Stomach (tissue), 9 donors: ENCODE measurements around the gene MLST8. TPM values are rescaled to one million over a fixed set of nuclear protein-coding genes. Genes with fewer than 3 reads are reported as not detected.

Experiments
- DNase-seq, 2 donors: peaks; one replicate each; pipeline versions ENCODE4 v3.0.0 to v3.0.0-alpha.2; 2013 to 2019
- H3K27ac ChIP-seq, 5 donors: fragments of 200-600 bp in 4 of 5; sonication (generic) in 4 of 5; one replicate each; pipeline ENCODE4 v1.5.1; 2013 to 2019; ENCODE audit warnings: mild to moderate bottlenecking in 1 of 5, moderate library complexity in 1 of 5
- H3K27me3 ChIP-seq, 3 donors: fragments of 200-600 bp; sonication (generic); one replicate each; pipeline ENCODE4 v1.5.1; 2017 to 2019; ENCODE audit warnings: mixed run types in 1 of 3
- H3K36me3 ChIP-seq, 4 donors: fragments of 200-600 bp; sonication (generic); 1 replicate in 3 of 4; 2 replicates in 1 of 4; pipeline ENCODE4 v1.5.1; 2016 to 2019
- H3K4me1 ChIP-seq, 4 donors: fragments of 200-600 bp; sonication (generic); one replicate each; pipeline ENCODE4 v1.5.1; 2016 to 2019
- H3K4me3 ChIP-seq, 4 donors: fragments of 200-600 bp; sonication (generic) in 3 of 4; one replicate each; pipeline ENCODE4 v1.5.1; 2016 to 2019; ENCODE audit warnings: mild to moderate bottlenecking in 1 of 4
- H3K9me3 ChIP-seq, 4 donors: fragments of 200-600 bp; sonication (generic); one replicate each; pipeline ENCODE4 v1.5.1; 2016 to 2019
- CTCF ChIP-seq, 7 experiments: fragments of 450-650 bp in 4 of 7; fragments of 200-600 bp in 3 of 7; sonication (generic) in 3 of 7; IDR thresholded peaks; one replicate each; pipeline ENCODE4 v1.5.1; 2016 to 2019; ENCODE audit warnings: antibody characterized with exemption in 7 of 7, control low read depth in 2 of 7, mild to moderate bottlenecking in 1 of 7
- EP300 ChIP-seq: sonication (generic); formaldehyde crosslinking; IDR thresholded peaks from one replicate; pipeline ENCODE4 v1.6.1; 2017; ENCODE audit warnings: antibody characterized with exemption
- POLR2A ChIP-seq, 4 donors: fragments of 450-650 bp; IDR thresholded peaks; one replicate each; pipeline ENCODE4 v1.6.1; 2016; ENCODE audit warnings: antibody characterized with exemption in 4 of 4, control low read depth in 2 of 4, mild to moderate bottlenecking in 1 of 4, moderate library complexity in 1 of 4
- POLR2AphosphoS5 ChIP-seq, 3 donors: sonication (generic); formaldehyde crosslinking; IDR thresholded peaks; one replicate each; pipeline ENCODE4 v1.6.1; 2016; ENCODE audit warnings: antibody characterized with exemption in 3 of 3
- whole genome bisulfite sequencing, 5 donors: extraction: QIAGEN DNeasy Blood & Tissue Kit in 3 of 5; methylation state at CpG; one replicate each; pipeline versions ENCODE4 v1.1.5 to v1.1.7; 2013 to 2018; 5-methylcytosine and 5-hydroxymethylcytosine counted together
- intact Hi-C: fragments of 100-400 bp; cut with DNase I; formaldehyde crosslinking; loops from one replicate; pipeline ENCODE4 v1.15.1; 2023; ENCODE audit warnings: low total_unique reads
- polyA plus RNA-seq, 3 donors: library from polyadenylated mRNA; stranded (reverse); fragments of 200-250 nt; gene quantifications; one replicate each; pipeline ENCODE4 v1.2.3, GENCODE V29; 2013
- total RNA-seq, 5 donors: library from RNA; depleted of rRNA; stranded (reverse); fragments of >200 nt; gene quantifications; one replicate each; pipeline versions ENCODE4 v1.1.0 to v1.2.3, GENCODE V29; 2014 to 2016
- donor health status: healthy with polysubstance abuse.
- donor health status: Bipolar disorder and iron deficiency.
- donor health status: healthy.

The MLST8 gene
- total and polyA plus RNA-seq, 8 donors, result 7.5 to 235 (median 55.8) TPM

GRCh38 chr16:2177561-2177960, 27.7 kb upstream of the MLST8 start:
- Histone ChIP-seq H3K27me3 (peaks cover 0 to 13% (median 0%) of the 10 kb centered on the region in 3 donors), H3K27ac (no peak overlapping the region), H3K9me3 (no peaks in the 10 kb centered on the region), H3K4me1 (peaks cover 0 to 13% (median 5%) of the 10 kb centered on the region in 4 donors), H3K4me3 (no peak overlapping the region), H3K36me3 (peaks cover 53 to 58% (median 57%) of the 10 kb centered on the region in 4 donors)
- DNase-seq, result no peak
- intact Hi-C loops, result no loop called here
- TF ChIP-seq POLR2AphosphoS5 (IDR thresholded peaks at IDR 0.05) (no peak), EP300 (no peak), POLR2A (IDR thresholded peaks at IDR 0.05) (no peak), CTCF (IDR thresholded peaks at IDR 0.05) (no peak)
- 91 to 96% (median 95%) methylated on average over 19 to 20 of the region's 20 CpGs for WGBS, 5 donors

- WGBS, 5 donors, result 35 to 59% (median 43%) methylated on average over 23 to 105 of the region's 106 CpGs
- H3K4me1 ChIP-seq, result peaks cover 0 to 11% (median 5%) of the 10 kb centered on the region in 4 donors
- H3K27me3 ChIP-seq, result peaks cover 0 to 13% (median 0%) of the 10 kb centered on the region in 3 donors
- H3K36me3 ChIP-seq, result peaks cover 46 to 48% (median 47%) of the 10 kb centered on the region in 4 donors
- intact Hi-C loops, result no loop called here
- H3K27ac ChIP-seq, result no peak overlapping the region
- TF ChIP-seq EP300, result no peak
- no peak for TF ChIP-seq CTCF (IDR thresholded peaks at IDR 0.05)
- no peak for TF ChIP-seq POLR2A (IDR thresholded peaks at IDR 0.05)
- no peak for TF ChIP-seq POLR2AphosphoS5 (IDR thresholded peaks at IDR 0.05)
- no peaks in the 10 kb centered on the region for H3K9me3 ChIP-seq
- DNase-seq, result peak in 1 of 2 donors; percentile 78
- H3K4me3 ChIP-seq, result no peak overlapping the region
Observed at GRCh38 chr16:2178321-2179106, 26.7 kb upstream of the MLST8 start.

GRCh38 chr16:2179107-2179501, 26.1 kb upstream of the MLST8 start:
- Histone ChIP-seq H3K27me3 (peaks cover 0 to 13% (median 0%) of the 10 kb centered on the region in 3 donors), H3K27ac (no peak overlapping the region), H3K4me3 (no peak overlapping the region), H3K4me1 (peaks cover 0 to 5% (median 3%) of the 10 kb centered on the region in 4 donors), H3K9me3 (no peaks in the 10 kb centered on the region), H3K36me3 (peaks cover 40 to 42% (median 41%) of the 10 kb centered on the region in 4 donors)
- no peak for DNase-seq
- TF ChIP-seq POLR2A (IDR thresholded peaks at IDR 0.05), result no peak
- TF ChIP-seq CTCF (IDR thresholded peaks at IDR 0.05), result no peak
- TF ChIP-seq POLR2AphosphoS5 (IDR thresholded peaks at IDR 0.05), result no peak
- no peak for TF ChIP-seq EP300
- intact Hi-C loops, result no loop called here
- 36 to 58% (median 50%) methylated on average over 14 to 50 of the region's 50 CpGs for WGBS, 5 donors

DNA sequence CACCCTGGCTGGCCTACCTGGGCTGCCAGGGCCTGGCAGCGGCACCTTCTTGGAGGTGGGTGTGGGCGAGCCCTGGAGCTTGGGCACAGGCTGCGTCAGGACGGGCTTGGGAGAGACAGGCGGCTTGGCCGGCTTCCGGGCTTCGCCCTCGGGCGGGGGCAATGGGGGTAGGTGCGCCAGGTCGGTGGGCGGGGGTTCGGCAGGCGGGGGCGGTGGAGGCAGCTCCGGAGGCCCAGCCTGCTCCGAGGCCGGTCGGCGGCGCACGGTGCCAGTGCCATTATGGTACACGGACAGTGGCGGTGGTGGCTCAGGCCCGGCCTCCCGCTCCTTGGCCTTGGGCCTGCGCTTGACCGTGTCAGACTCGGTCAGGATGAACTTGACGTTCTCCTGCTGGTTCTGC, 25.7 kb upstream of the MLST8 start:
- TF ChIP-seq POLR2A (IDR thresholded peaks at IDR 0.05) (no peak), POLR2AphosphoS5 (IDR thresholded peaks at IDR 0.05) (no peak), CTCF (IDR thresholded peaks at IDR 0.05) (no peak), EP300 (no peak)
- H3K36me3 ChIP-seq, result peaks cover 35 to 38% (median 37%) of the 10 kb centered on the region in 4 donors
- H3K4me1 ChIP-seq, result peaks cover 0 to 5% (median 3%) of the 10 kb centered on the region in 4 donors
- no peaks in the 10 kb centered on the region for H3K9me3 ChIP-seq
- no peak for DNase-seq
- no peak overlapping the region for H3K27ac ChIP-seq
- no peak overlapping the region for H3K4me3 ChIP-seq
- H3K27me3 ChIP-seq, result peaks cover 0 to 13% (median 0%) of the 10 kb centered on the region in 3 donors
- intact Hi-C loops, result no loop called here
- WGBS, 5 donors, result 87 to 96% (median 93%) methylated on average over 16 to 31 of the region's 31 CpGs
